Stimulated activated CD4-positive, alpha-beta T cell treated with anti-CD3 and anti-CD28 coated beads, Interleukin-4, amount 100 ng/mL, for 48 hours (primary cell): ENCODE results near the gene ZNF300.
"Not testable (repeated sequence)": the region's sequence is repeated elsewhere in the genome, so short reads cannot be mapped to it uniquely, and the experiment has no call there.

Source experiments
- DNase-seq, 2 donors: peaks; one replicate each; pipeline ENCODE4 v3.0.0-alpha.2; 2020; ENCODE audit warnings: low read depth in 2 of 2

ZNF300 gene

GRCh38 chr5:150904479-150905311 lies at the start of gene ZNF300:
TSS of gene ZNF300 (minus strand) at chr5:150904980. CDS start at chr5:150903155, 1,825 bp downstream.
- DNase-seq = peak; percentile 7 to 19

GRCh38 chr5:150948539-150948938 lies 43.8 kb upstream of the ZNF300 start:
- DNase-seq = no peak

- no peak for DNase-seq
Measured at GRCh38 chr5:150946351-150946905, 41.6 kb upstream of the ZNF300 start.

GRCh38 chr5:150945947-150946346 lies 41.2 kb upstream of the ZNF300 start:
- DNase-seq = no peak

- DNase-seq = no peak
Measured at GRCh38 chr5:150945486-150945885, 40.7 kb upstream of the ZNF300 start.

GRCh38 chr5:150931368-150931965 lies 26.7 kb upstream of the ZNF300 start:
- no peak for DNase-seq

GRCh38 chr5:150918613-150919012 lies 13.8 kb upstream of the ZNF300 start:
- no peak for DNase-seq

- no peak for DNase-seq
Measured at GRCh38 chr5:150912312-150912814, 7.6 kb upstream of the ZNF300 start.

GRCh38 chr5:150905312-150905683 lies 518 bp upstream of the ZNF300 start:
- DNase-seq = no peak

- DNase-seq = no peak
Measured at GRCh38 chr5:150901446-150901845, 3.3 kb downstream of the ZNF300 start.

- no peak for DNase-seq
Measured at GRCh38 chr5:150895431-150896428, 9.1 kb downstream of the ZNF300 start.

- no peak for DNase-seq
Measured at GRCh38 chr5:150879358-150879757, 25.4 kb downstream of the ZNF300 start.

GRCh38 chr5:150862070-150862469 lies 42.7 kb downstream of the ZNF300 start:
- no peak for DNase-seq

GRCh38 chr5:150860246-150860821 lies 44.4 kb downstream of the ZNF300 start:
- DNase-seq = no peak

GRCh38 chr5:150856700-150857099 lies 48.1 kb downstream of the ZNF300 start:
- DNase-seq = not testable (repeated sequence)

- DNase-seq = no peak
Measured at GRCh38 chr5:150853561-150853960, 51.2 kb downstream of the ZNF300 start.

GRCh38 chr5:150851039-150851438 lies 53.7 kb downstream of the ZNF300 start:
- DNase-seq = no peak

GRCh38 chr5:150848271-150848670 lies 56.5 kb downstream of the ZNF300 start:
- no peak for DNase-seq

- no peak for DNase-seq
Measured at GRCh38 chr5:150847334-150847695, 57.5 kb downstream of the ZNF300 start.

GRCh38 chr5:150846654-150847333 lies 58.0 kb downstream of the ZNF300 start:
- DNase-seq = peak; percentile 27 to 51

GRCh38 chr5:150846308-150846653 lies 58.5 kb downstream of the ZNF300 start, which contains the start of gene IRGM:
TSS of gene IRGM (plus strand) at chr5:150846521. CDS start at chr5:150848124, 1,603 bp downstream.
- not testable (repeated sequence) for DNase-seq
